ENCODE data around the gene PDE10A. TPM values are rescaled to one million over a fixed set of nuclear protein-coding genes. Genes with fewer than 3 reads are reported as not detected.

PDE10A gene
- total RNA-seq, 1 experiment from 2014 or later, result 3.1 TPM

DNA sequence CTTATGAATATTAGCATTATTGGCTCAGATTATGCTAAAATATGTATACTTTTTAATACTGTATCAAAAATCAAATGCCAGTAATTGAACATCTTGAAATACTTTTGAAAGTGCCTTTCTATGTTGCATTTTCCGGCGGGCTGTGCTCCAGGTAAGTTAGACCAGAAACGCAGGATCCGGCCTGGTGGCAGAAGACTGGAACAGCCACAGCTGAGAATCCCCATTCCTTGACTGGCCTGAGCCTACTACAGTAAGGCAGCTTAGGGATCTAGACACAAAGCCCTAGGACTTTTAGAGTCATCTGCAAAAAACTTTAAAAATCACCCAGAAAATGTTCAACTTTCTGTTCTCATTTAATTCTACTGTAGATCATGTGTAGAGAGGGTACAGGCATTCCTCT is 214.8 kb downstream of the PDE10A start:
- DNase-seq (ENCODE audit: low spot score), result peak; percentile 33
- Mint-ChIP-seq H3K9me3 (peaks cover 13% of the 10 kb centered on the region), H3K36me3 (peaks cover 12% of the 10 kb centered on the region), H3K27ac (no peak overlapping the region), H3K4me3 (no peak overlapping the region), H3K27me3 (ENCODE audit: low read depth) (no peaks in the 10 kb centered on the region), H3K4me1 (peaks cover 3% of the 10 kb centered on the region; the same call in 1 of the 2 replicates)
- peak; percentile 90 for ATAC-seq
- ChIA-PET POLR2A (no interaction called here), CTCF (interaction anchor here (0.8 to 2.1 kb wide), 5 partner anchors 9 to 402 kb away, joined by 3 to 17 read pairs (median 4); no protein-coding TSS in a partner anchor)
- TF ChIP-seq, protein P1, sequence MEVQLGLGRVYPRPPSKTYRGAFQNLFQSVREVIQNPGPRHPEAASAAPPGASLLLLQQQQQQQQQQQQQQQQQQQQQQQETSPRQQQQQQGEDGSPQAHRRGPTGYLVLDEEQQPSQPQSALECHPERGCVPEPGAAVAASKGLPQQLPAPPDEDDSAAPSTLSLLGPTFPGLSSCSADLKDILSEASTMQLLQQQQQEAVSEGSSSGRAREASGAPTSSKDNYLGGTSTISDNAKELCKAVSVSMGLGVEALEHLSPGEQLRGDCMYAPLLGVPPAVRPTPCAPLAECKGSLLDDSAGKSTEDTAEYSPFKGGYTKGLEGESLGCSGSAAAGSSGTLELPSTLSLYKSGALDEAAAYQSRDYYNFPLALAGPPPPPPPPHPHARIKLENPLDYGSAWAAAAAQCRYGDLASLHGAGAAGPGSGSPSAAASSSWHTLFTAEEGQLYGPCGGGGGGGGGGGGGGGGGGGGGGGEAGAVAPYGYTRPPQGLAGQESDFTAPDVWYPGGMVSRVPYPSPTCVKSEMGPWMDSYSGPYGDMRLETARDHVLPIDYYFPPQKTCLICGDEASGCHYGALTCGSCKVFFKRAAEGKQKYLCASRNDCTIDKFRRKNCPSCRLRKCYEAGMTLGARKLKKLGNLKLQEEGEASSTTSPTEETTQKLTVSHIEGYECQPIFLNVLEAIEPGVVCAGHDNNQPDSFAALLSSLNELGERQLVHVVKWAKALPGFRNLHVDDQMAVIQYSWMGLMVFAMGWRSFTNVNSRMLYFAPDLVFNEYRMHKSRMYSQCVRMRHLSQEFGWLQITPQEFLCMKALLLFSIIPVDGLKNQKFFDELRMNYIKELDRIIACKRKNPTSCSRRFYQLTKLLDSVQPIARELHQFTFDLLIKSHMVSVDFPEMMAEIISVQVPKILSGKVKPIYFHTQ (CRISPR knock-in tag; IDR thresholded peaks at IDR 0.05), result no peak
- TF ChIP-seq IRF2 (CRISPR knock-in tag; IDR thresholded peaks at IDR 0.05; ENCODE audit: borderline replicate concordance, low read depth) (no peak), ZNF138 (CRISPR knock-in tag; conservative IDR thresholded peaks at IDR 0.05) (no peak), NR1H2 (CRISPR knock-in tag; IDR thresholded peaks at IDR 0.05) (no peak), CBFB (CRISPR knock-in tag; IDR thresholded peaks at IDR 0.05; ENCODE audit: low read depth) (no peak), TEAD4 (CRISPR knock-in tag; IDR thresholded peaks at IDR 0.05) (no peak), ZNF416 (CRISPR knock-in tag; IDR thresholded peaks at IDR 0.05) (no peak)

DNA sequence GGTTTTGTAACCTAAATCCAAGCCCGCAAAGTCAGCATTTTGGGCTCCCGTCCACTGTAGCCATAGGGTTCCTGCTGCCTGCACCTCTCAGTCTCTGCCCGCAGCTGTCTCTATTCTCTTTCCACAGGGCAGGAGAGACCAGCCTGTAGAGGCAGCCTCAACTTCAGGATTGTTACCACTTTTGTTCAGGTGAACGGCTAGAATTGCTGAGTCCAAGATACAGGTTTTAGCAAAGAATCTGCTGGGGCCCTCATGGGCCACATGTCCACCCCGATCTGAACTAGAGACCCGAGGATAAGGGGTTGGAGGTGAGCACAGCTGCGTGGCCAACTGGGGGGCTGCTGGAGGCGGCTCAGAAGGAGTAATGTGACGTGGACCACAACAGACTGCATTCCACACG is 215.9 kb downstream of the PDE10A start:
- no peak overlapping the region for H3K4me3 Mint-ChIP-seq
- H3K9me3 Mint-ChIP-seq, result peaks cover 15% of the 10 kb centered on the region
- CTCF ChIA-PET, result interaction anchor here (0.5 to 2.1 kb wide), 2 partner anchors 12 to 435 kb away, joined by 3 to 4 read pairs; no protein-coding TSS in a partner anchor
- H3K27me3 Mint-ChIP-seq (ENCODE audit: low read depth), result no peaks in the 10 kb centered on the region
- ATAC-seq (peak; percentile 34; the same call in 1 of the 2 replicates), DNase-seq (ENCODE audit: low spot score) (no peak)
- POLR2A ChIA-PET, result interaction anchor here (0.7 kb wide), 1 partner anchor 169 kb away, joined by 3 read pairs; no protein-coding TSS in a partner anchor
- H3K36me3 Mint-ChIP-seq, result peaks cover 18% of the 10 kb centered on the region
- H3K27ac Mint-ChIP-seq, result no peak overlapping the region
- H3K4me1 Mint-ChIP-seq, result peaks cover 3% of the 10 kb centered on the region; the same call in 1 of the 2 replicates
- TF ChIP-seq, protein P2, sequence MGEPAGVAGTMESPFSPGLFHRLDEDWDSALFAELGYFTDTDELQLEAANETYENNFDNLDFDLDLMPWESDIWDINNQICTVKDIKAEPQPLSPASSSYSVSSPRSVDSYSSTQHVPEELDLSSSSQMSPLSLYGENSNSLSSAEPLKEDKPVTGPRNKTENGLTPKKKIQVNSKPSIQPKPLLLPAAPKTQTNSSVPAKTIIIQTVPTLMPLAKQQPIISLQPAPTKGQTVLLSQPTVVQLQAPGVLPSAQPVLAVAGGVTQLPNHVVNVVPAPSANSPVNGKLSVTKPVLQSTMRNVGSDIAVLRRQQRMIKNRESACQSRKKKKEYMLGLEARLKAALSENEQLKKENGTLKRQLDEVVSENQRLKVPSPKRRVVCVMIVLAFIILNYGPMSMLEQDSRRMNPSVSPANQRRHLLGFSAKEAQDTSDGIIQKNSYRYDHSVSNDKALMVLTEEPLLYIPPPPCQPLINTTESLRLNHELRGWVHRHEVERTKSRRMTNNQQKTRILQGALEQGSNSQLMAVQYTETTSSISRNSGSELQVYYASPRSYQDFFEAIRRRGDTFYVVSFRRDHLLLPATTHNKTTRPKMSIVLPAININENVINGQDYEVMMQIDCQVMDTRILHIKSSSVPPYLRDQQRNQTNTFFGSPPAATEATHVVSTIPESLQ (CRISPR knock-in tag; IDR thresholded peaks at IDR 0.05), result no peak
- no peak for TF ChIP-seq FOXJ3 (CRISPR knock-in tag; IDR thresholded peaks at IDR 0.05; ENCODE audit: borderline replicate concordance)
- no peak for TF ChIP-seq ZNF423 (CRISPR knock-in tag; IDR thresholded peaks at IDR 0.05)
- TF ChIP-seq, protein P3, sequence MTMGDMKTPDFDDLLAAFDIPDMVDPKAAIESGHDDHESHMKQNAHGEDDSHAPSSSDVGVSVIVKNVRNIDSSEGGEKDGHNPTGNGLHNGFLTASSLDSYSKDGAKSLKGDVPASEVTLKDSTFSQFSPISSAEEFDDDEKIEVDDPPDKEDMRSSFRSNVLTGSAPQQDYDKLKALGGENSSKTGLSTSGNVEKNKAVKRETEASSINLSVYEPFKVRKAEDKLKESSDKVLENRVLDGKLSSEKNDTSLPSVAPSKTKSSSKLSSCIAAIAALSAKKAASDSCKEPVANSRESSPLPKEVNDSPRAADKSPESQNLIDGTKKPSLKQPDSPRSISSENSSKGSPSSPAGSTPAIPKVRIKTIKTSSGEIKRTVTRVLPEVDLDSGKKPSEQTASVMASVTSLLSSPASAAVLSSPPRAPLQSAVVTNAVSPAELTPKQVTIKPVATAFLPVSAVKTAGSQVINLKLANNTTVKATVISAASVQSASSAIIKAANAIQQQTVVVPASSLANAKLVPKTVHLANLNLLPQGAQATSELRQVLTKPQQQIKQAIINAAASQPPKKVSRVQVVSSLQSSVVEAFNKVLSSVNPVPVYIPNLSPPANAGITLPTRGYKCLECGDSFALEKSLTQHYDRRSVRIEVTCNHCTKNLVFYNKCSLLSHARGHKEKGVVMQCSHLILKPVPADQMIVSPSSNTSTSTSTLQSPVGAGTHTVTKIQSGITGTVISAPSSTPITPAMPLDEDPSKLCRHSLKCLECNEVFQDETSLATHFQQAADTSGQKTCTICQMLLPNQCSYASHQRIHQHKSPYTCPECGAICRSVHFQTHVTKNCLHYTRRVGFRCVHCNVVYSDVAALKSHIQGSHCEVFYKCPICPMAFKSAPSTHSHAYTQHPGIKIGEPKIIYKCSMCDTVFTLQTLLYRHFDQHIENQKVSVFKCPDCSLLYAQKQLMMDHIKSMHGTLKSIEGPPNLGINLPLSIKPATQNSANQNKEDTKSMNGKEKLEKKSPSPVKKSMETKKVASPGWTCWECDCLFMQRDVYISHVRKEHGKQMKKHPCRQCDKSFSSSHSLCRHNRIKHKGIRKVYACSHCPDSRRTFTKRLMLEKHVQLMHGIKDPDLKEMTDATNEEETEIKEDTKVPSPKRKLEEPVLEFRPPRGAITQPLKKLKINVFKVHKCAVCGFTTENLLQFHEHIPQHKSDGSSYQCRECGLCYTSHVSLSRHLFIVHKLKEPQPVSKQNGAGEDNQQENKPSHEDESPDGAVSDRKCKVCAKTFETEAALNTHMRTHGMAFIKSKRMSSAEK (CRISPR knock-in tag; IDR thresholded peaks at IDR 0.05; ENCODE audit: borderline replicate concordance), result no peak
- TF ChIP-seq, protein P4, sequence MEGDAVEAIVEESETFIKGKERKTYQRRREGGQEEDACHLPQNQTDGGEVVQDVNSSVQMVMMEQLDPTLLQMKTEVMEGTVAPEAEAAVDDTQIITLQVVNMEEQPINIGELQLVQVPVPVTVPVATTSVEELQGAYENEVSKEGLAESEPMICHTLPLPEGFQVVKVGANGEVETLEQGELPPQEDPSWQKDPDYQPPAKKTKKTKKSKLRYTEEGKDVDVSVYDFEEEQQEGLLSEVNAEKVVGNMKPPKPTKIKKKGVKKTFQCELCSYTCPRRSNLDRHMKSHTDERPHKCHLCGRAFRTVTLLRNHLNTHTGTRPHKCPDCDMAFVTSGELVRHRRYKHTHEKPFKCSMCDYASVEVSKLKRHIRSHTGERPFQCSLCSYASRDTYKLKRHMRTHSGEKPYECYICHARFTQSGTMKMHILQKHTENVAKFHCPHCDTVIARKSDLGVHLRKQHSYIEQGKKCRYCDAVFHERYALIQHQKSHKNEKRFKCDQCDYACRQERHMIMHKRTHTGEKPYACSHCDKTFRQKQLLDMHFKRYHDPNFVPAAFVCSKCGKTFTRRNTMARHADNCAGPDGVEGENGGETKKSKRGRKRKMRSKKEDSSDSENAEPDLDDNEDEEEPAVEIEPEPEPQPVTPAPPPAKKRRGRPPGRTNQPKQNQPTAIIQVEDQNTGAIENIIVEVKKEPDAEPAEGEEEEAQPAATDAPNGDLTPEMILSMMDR (IDR thresholded peaks at IDR 0.05), result no peak
- TF ChIP-seq PRRX2 (CRISPR knock-in tag; IDR thresholded peaks at IDR 0.05), result no peak
- TF ChIP-seq, protein P5, sequence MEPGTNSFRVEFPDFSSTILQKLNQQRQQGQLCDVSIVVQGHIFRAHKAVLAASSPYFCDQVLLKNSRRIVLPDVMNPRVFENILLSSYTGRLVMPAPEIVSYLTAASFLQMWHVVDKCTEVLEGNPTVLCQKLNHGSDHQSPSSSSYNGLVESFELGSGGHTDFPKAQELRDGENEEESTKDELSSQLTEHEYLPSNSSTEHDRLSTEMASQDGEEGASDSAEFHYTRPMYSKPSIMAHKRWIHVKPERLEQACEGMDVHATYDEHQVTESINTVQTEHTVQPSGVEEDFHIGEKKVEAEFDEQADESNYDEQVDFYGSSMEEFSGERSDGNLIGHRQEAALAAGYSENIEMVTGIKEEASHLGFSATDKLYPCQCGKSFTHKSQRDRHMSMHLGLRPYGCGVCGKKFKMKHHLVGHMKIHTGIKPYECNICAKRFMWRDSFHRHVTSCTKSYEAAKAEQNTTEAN (CRISPR knock-in tag; IDR thresholded peaks at IDR 0.05), result no peak
- TF ChIP-seq ZNF263 (CRISPR knock-in tag; IDR thresholded peaks at IDR 0.05; ENCODE audit: low read depth), result no peak
- TF ChIP-seq, protein P6, sequence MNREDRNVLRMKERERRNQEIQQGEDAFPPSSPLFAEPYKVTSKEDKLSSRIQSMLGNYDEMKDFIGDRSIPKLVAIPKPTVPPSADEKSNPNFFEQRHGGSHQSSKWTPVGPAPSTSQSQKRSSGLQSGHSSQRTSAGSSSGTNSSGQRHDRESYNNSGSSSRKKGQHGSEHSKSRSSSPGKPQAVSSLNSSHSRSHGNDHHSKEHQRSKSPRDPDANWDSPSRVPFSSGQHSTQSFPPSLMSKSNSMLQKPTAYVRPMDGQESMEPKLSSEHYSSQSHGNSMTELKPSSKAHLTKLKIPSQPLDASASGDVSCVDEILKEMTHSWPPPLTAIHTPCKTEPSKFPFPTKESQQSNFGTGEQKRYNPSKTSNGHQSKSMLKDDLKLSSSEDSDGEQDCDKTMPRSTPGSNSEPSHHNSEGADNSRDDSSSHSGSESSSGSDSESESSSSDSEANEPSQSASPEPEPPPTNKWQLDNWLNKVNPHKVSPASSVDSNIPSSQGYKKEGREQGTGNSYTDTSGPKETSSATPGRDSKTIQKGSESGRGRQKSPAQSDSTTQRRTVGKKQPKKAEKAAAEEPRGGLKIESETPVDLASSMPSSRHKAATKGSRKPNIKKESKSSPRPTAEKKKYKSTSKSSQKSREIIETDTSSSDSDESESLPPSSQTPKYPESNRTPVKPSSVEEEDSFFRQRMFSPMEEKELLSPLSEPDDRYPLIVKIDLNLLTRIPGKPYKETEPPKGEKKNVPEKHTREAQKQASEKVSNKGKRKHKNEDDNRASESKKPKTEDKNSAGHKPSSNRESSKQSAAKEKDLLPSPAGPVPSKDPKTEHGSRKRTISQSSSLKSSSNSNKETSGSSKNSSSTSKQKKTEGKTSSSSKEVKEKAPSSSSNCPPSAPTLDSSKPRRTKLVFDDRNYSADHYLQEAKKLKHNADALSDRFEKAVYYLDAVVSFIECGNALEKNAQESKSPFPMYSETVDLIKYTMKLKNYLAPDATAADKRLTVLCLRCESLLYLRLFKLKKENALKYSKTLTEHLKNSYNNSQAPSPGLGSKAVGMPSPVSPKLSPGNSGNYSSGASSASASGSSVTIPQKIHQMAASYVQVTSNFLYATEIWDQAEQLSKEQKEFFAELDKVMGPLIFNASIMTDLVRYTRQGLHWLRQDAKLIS (CRISPR knock-in tag; IDR thresholded peaks at IDR 0.05; ENCODE audit: borderline replicate concordance), result no peak
- TF ChIP-seq ZNF396 (CRISPR knock-in tag; IDR thresholded peaks at IDR 0.05; ENCODE audit: borderline replicate concordance), result no peak
- TF ChIP-seq, protein P7, sequence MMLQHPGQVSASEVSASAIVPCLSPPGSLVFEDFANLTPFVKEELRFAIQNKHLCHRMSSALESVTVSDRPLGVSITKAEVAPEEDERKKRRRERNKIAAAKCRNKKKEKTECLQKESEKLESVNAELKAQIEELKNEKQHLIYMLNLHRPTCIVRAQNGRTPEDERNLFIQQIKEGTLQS (CRISPR knock-in tag; conservative IDR thresholded peaks at IDR 0.05), result no peak

Data from WTC11 (cell line).